ENCODE measurements around the gene POLDIP2.

The POLDIP2 gene

DNA sequence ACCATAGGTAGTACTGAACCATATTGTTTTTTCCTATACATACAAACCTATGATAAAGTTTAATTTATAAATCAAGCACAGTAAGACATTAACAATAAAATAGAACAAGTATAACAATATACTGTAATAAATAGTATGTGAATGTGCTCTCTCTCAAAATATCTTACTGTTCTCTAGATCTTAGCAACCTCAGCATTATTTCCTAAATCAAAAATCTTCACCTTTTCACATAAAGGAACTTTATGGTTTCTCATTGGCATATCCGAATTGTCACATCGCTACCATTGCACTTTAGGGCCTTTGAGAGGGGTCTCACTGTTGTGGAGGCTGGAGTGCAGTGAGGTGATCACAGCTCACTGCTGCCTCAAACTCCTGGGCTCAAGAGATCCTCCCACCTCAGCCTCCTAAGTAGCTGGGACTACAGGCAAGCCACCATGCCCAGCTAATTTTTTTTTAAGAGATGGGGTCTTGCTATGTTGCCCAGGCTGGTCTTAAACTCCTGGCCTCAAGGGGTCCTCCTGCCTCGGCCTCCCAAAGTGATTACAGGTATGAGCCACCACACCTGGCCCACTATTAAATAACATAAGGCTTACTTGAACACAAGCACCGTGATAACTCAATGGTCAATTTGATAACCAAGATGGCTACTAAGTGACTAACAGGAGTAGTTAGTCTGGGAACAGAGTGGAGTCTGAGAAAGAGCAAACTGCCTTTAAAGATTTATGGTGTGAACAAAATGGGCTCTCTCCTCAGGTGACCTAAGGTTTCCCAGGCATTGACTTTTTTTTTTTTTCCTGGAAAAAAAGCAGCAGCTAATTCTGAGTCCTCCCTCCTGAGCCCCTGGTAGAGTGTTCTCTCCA lies 41.3 kb downstream of the POLDIP2 start:
- DNase-seq (ENCODE audit: low spot score), result no peak

DNA sequence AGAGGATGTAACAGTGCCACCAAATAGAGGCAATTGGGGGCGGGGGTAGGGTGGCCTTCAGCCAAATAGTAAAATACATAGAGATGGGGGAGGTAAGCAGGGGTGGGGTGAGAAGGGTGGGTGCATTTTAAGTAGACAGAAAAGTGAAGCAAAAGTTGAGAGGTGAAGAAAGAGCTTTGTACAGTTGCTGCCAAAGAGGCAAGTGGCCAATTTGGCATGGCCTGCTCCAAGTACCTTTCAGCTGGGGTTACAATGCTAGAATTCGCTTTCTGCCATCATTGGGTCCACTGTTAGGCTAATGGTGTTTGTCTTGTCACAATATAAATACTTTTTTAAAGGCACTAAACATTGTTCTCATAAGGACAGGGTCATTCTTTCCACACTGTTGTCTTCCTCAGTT lies 43.5 kb downstream of the POLDIP2 start:
- DNase-seq (ENCODE audit: low spot score), result no peak

DNA sequence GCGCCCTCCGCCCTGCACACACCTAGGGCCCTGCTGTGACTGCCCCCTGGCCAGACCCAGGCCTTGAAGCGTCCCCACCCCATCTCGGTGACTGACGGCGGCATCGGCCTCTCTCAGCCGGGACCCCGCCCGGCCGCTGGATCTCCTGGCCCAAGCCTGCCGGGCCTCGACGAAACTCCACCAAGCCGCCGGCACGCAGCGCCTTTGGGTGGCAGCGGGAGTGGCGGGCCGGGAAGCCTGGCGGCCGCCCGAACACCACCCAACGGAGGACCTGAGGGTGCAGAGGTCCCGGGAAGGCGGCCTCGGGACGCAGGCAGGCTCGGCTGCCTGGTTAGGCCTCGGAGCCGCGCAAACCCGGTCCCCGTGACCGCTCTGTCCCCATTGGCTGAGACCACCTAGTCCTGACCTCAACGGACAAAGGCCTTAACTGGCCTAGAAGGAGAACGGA lies 50.3 kb downstream of the POLDIP2 start:
- no peak for DNase-seq (ENCODE audit: low spot score)

DNA sequence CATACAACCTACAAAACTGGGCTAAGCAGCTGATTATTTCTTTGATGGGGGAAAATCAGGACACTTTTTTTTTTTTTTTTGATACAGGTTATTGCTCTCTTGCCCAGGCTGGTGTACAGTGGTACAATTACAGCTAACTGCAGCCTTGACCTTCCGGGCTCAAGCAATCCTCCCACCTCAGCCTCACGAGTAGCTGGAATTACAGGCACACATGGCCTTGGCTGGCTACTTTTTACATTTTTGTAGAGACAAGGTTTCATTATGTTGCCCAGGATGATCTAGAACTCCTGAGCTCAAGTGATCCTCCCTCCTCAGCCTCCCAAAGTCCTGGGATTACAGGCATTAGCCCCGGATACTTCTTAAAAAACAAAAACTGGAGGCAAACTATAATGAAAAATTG lies 58.9 kb downstream of the POLDIP2 start:
- no peak for DNase-seq (ENCODE audit: low spot score)

Measured in CD4-positive, alpha-beta T cell treated with Interleukin-2 at 100 ng/mL for 4 hours (primary cell).